Activated naive CD8-positive, alpha-beta T cell (primary cell): ENCODE measurements around the gene MMRN2.
"Not testable (repeated sequence)": the region's sequence is repeated elsewhere in the genome, so short reads cannot be mapped to it uniquely, and the experiment has no call there.

Experiments used
- H3K27ac Mint-ChIP-seq: one replicate; pipeline ENCODE4 v1.8.0; 2021; ENCODE audit warnings: mixed read lengths
- H3K27me3 Mint-ChIP-seq: one replicate; pipeline ENCODE4 v1.8.0; 2021; ENCODE audit warnings: mixed read lengths
- H3K36me3 Mint-ChIP-seq: one replicate; pipeline ENCODE4 v1.8.0; 2021; ENCODE audit warnings: mixed read lengths
- H3K4me1 Mint-ChIP-seq: one replicate; pipeline ENCODE4 v1.8.0; 2021; ENCODE audit warnings: low read depth, mixed read lengths
- H3K4me3 Mint-ChIP-seq: one replicate; pipeline ENCODE4 v1.8.0; 2021; ENCODE audit warnings: mild to moderate bottlenecking, mixed read lengths
- H3K9me3 Mint-ChIP-seq: one replicate; pipeline ENCODE4 v1.8.0; 2021; ENCODE audit warnings: low read depth, mixed read lengths

Gene MMRN2

DNA sequence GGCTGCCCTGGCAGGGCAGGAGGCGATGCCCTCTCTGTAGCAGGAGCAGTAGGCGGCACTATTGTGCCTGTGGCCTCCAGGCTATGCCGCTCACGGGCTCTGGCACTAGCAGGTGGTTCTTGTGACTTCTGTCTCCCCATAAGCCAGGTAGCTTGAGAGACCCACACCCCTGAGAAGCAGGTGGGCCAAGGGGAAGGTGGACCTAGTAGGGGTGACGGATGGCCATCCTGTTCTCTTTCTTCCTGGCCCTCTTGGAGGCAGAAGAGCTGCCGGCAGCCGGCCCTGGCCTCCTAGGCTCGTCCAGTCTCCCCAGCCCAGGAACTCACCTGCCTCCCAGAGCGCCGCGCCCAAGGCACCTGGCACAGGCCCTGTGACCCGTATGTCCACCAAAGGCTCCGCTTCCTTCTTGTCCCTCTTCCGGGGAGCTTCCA is 15.4 kb downstream of the MMRN2 start:
- H3K9me3 Mint-ChIP-seq = no peaks in the 10 kb centered on the region
- H3K4me3 Mint-ChIP-seq = no peak overlapping the region

DNA sequence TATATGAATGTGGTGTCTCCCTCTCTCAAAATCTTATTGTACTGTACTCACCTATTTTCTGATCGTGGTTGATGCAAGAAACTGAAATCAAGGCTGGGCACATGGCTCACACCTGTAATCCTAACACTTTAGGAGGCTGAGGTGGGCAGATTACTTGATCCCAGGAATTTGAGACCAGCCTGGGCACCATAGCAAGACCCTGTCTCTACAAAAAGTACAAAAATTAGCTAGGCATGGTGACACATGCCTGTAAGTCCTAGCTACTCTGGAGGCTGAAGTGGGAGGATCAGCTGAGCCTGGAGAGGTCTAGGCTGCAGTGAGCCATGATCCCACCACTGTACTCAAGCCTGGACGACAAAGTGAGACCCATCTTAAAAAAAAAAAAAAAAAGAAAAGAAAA is 16.0 kb downstream of the MMRN2 start:
- Mint-ChIP-seq H3K9me3 (no peaks in the 10 kb centered on the region), H3K36me3 (no peaks in the 10 kb centered on the region), H3K4me1 (peaks cover 4% of the 10 kb centered on the region), H3K4me3 (no peak overlapping the region), H3K27me3 (no peaks in the 10 kb centered on the region), H3K27ac (no peak overlapping the region)

More for the DNA sequence above, 15.4 kb downstream of the MMRN2 start:
- Mint-ChIP-seq H3K27ac (no peak overlapping the region), H3K36me3 (no peaks in the 10 kb centered on the region), H3K4me1 (peaks cover 4% of the 10 kb centered on the region), H3K27me3 (no peaks in the 10 kb centered on the region)

DNA sequence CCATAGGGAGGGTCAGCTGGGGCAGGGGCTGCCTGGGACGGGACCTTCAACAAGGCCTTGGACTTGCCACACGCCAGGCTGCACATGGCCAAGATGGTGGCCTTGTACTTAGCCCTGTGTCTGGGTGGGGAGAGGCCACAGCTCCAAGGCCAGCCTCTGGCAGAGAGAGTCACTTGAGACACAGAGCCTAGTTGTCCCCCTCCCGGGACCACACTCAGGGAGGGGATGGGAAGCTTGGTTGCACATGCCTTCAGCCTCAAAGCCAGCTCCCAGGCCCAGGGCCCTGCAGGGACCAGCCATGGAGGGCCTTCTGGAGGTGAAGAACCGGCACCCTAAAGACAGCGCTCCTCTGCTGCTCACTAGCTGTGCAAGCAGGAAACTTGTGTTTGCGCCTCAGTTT is 16.7 kb downstream of the MMRN2 start:
- no peak overlapping the region for H3K4me3 Mint-ChIP-seq
- peaks cover 4% of the 10 kb centered on the region for H3K4me1 Mint-ChIP-seq
- H3K27ac Mint-ChIP-seq = no peak overlapping the region
- H3K9me3 Mint-ChIP-seq = no peaks in the 10 kb centered on the region
- H3K27me3 Mint-ChIP-seq = no peaks in the 10 kb centered on the region
- no peaks in the 10 kb centered on the region for H3K36me3 Mint-ChIP-seq

DNA sequence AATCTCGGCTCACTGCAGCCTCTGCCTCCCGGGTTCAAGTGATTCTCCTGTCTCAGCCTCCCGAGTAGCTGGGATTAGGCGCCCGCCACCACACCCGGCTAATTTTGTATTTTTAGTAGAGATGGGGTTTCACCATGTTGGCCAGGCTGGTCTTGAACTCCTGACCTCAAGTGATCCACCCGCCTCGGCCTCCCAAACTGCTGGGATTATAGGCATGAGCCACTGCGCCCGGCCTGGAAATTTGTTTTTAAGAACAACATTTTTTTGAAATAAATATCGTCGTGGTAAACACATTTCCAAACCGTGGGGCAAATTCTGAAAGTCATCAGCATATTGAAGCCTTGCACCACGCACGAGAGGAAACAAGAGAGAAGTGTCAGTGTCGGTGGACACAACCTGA is 17.3 kb downstream of the MMRN2 start:
- not testable (repeated sequence) for H3K27ac Mint-ChIP-seq, H3K9me3 Mint-ChIP-seq, H3K36me3 Mint-ChIP-seq, H3K27me3 Mint-ChIP-seq, H3K4me3 Mint-ChIP-seq, H3K4me1 Mint-ChIP-seq

DNA sequence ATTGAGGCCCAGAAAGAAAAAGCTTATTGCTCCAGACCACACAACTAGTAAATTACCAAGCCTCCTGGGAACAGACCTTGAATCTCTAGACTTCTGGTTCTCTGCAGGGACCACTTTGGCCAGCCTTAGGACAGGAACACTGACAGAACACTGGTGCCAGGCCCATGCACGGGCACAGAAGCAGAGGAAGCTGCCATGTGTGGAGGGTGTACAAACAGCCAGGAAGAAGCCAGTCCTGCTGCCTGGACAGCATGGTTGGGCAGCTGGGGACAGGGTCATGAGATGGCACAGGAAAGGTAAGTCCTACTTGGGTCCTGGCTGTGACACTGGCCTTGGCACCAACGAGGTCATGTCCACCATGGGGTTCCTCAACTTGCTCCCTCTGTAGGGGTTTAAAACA is 19.2 kb downstream of the MMRN2 start:
- no peaks in the 10 kb centered on the region for H3K36me3 Mint-ChIP-seq
- no peak overlapping the region for H3K4me3 Mint-ChIP-seq
- no peak overlapping the region for H3K27ac Mint-ChIP-seq
- H3K4me1 Mint-ChIP-seq = no peaks in the 10 kb centered on the region
- no peaks in the 10 kb centered on the region for H3K27me3 Mint-ChIP-seq
- no peaks in the 10 kb centered on the region for H3K9me3 Mint-ChIP-seq

DNA sequence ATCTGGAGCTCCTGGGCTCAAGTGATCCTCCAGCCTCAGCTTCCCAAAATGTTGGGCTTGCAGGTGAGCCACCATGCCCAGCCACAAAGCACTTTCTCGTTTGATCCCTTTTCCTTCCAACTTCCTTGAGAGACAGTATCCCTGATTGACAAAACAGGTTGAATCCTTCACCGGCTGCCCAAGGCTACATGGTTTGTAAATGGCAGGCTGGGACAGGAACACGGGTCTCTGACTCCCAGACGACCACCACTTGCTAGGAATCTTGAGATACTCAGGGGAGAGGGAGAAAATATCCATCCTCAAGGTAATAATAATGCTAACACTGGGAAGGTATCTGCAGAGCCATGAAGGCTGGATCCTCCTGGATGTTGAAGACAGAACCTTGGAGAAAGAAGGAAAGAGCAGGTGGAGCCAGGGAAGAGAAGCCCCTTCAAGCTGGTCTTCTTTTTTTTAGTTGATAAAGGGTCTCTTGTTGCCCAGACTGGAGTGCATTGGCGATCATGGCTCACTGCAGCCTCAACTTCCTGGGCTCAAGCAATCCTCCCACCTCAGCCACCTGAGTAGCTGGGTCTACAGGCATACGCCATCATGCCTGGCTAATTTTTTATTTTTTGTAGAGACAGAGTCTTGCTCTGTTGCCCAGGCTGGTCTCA is 19.8 kb downstream of the MMRN2 start:
- no peaks in the 10 kb centered on the region for H3K4me1 Mint-ChIP-seq
- H3K9me3 Mint-ChIP-seq = no peaks in the 10 kb centered on the region
- H3K27me3 Mint-ChIP-seq = no peaks in the 10 kb centered on the region
- H3K4me3 Mint-ChIP-seq = no peak overlapping the region
- no peak overlapping the region for H3K27ac Mint-ChIP-seq
- H3K36me3 Mint-ChIP-seq = no peaks in the 10 kb centered on the region

DNA sequence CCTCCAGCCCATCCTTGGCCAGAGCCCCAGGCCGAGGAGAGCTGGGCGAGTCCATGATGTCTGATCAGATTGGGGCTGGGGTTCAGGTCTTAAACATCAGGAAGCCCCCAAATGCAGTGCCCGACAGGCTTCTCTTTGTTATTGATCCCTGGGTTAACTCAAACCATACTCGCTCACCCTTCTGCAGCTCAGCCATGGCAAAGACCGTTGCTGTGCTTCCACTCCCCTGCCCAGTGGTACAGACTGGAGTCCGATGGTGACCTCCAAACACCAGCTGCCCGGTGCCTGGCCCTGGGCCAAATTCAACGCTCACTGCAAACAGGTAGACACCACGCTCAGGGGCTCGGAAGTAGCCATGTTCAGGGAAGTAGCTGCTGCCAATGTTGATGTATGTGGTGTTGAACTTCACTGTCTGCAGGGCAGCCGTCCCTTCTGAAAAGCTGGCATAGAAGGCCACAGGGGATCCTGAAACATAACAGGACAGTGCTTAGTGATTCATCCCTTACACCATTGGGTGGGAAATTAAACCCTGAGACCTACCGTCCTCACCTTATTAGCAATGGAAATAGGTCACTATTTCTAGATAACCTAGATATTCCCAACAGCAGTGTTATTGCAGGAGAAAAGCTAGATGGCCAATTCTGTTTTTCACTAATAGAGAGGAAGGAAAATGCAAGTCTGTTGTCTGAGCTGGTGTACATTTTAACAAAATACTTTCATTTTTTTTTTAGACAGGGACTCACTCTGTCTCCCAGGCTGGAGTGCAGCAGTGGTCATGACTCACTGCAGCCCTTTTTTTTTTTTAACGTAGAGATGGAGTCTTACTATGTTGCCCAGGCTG is 20.5 kb downstream of the MMRN2 start:
- Mint-ChIP-seq H3K27ac (no peak overlapping the region), H3K36me3 (no peaks in the 10 kb centered on the region), H3K4me1 (no peaks in the 10 kb centered on the region), H3K9me3 (no peaks in the 10 kb centered on the region), H3K4me3 (no peak overlapping the region), H3K27me3 (no peaks in the 10 kb centered on the region)

DNA sequence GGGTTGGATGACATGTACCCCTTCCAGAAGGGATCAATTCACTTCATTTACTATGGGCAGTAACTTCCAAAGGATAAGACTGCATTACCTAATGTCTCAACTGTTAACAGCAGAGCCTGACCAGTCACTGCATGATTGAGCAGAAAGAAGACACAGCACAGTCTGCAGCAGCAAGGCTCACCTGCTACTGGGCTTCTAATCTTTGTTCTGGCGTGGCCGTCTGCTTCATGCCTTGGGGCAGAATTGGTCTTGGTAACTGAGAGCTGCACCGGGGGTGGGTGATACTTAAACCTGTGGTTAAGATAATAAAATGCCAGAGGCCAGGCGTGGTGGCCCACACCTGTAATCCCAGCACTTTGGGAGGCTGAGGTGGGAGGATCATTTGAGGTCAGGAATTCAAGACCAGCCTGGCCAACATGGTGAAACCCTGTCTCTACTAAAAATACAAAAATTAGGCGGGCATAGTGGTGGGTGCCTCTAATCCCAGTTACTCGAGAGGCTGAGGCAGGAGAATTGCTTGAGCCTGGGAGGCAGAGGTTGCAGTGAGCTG is 23.2 kb downstream of the MMRN2 start:
- H3K9me3 Mint-ChIP-seq, H3K4me3 Mint-ChIP-seq, H3K27ac Mint-ChIP-seq, H3K4me1 Mint-ChIP-seq, H3K27me3 Mint-ChIP-seq, H3K36me3 Mint-ChIP-seq: not testable (repeated sequence)

DNA sequence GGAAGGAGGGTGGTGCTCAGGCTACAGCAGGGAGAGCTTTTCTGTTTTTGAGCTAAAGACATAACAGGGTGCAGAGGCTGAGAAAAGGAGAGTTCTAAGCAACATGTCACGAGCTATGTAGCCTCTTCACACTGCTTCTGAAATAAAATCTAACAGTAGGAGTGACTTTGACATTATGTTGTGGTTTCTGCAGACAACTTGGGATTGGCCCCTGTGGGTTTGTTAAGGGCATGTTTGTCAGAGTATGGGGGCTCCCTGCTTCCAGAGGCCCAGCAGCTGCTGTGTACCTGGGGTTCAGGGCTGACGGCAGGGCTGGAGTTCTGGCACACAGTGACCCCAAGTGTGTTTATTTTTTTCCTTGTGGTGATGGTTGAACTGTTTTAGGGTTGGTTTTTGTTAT is 24.7 kb downstream of the MMRN2 start:
- Mint-ChIP-seq H3K27me3 (no peaks in the 10 kb centered on the region), H3K36me3 (peaks cover 2% of the 10 kb centered on the region), H3K27ac (no peak overlapping the region)

DNA sequence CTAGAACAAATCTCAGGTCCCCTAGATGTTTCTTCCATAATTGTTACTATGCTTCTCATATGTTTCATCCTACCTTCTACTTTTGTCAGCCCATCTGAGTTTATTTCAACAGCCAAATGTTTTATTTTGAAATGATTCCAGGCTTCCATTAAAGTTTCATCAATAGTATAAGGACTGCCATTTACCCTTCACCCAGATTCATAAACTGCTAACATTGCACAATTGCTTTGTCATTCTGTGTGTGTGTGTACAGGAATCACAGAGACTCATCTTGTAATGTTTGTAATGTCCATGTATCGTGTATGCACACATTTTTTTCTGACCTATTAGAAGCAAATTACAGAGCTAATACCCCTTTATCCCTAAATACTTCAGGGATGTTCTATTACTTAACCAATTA is 25.5 kb downstream of the MMRN2 start:
- Mint-ChIP-seq H3K4me1 (no peaks in the 10 kb centered on the region), H3K4me3 (no peak overlapping the region), H3K27me3 (no peaks in the 10 kb centered on the region), H3K9me3 (no peaks in the 10 kb centered on the region), H3K36me3 (peaks cover 2% of the 10 kb centered on the region), H3K27ac (no peak overlapping the region)

More for the DNA sequence above, 24.7 kb downstream of the MMRN2 start:
- Mint-ChIP-seq H3K4me1 (no peaks in the 10 kb centered on the region), H3K9me3 (no peaks in the 10 kb centered on the region), H3K4me3 (no peak overlapping the region)

DNA sequence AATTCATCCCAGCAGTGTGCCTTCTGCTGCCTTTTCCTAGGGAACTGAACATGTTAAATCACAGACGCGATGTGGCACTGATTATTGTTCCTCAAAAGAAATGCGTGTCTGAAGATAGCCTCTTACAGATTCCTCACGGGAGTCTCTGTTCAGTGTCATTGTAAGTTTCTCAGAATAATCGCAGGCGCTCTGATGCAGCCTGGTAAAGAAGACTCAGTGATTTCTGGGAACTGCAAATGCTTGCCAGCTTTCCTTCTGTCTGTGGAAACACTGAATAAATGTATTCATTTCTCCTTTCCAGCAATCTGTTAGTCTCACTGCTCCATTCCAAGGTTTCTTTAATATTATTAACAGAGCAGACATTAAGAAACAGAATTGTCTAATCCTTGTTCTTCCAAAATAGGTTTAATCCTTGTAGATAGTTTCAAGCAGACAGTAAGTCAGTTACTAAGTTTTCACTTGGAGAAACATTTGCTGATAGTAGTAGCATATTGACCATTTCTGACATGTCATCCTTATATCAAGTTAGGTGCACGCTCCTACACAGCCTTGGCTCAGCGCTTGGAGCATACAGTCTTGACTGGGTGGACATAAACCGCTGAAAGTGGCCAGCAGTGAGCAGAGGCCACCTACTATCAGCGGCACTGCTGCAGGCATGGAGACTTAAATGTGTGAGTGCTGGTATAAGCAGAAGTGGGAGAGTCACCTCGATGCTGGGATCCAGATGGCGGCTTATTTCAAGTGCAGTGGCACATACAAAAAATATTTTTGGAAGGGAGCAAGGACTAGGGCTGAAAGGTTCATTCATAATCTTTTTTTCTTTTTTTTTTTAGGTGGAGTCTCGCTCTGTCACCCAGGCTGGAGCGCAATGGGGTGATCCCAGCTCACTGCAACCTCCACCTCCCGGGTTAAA is 27.7 kb downstream of the MMRN2 start:
- H3K36me3 Mint-ChIP-seq = peaks cover 2% of the 10 kb centered on the region
- H3K9me3 Mint-ChIP-seq = no peaks in the 10 kb centered on the region
- H3K4me1 Mint-ChIP-seq = no peaks in the 10 kb centered on the region
- H3K4me3 Mint-ChIP-seq = no peak overlapping the region
- H3K27me3 Mint-ChIP-seq = no peaks in the 10 kb centered on the region
- no peak overlapping the region for H3K27ac Mint-ChIP-seq

DNA sequence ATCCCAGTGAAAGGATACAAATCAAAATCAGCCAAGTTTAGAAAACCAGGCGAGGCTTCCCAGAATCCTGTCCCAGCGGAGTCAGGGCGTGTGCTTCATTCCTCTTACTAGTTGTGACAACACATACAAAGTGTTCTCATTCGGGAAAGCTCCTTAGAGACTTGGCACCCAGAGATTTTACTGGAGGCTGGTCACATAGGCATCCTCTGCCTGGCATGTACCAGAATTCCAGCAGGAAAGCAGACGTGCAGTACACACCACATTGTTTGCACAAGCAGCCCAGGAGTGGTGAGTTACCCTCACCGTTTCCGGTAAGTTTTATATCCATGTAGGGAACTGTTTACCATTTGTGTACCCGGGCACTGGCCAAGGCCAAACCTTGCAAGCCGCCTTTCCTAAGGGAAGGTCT is 34.9 kb downstream of the MMRN2 start:
- Mint-ChIP-seq H3K9me3 (no peaks in the 10 kb centered on the region), H3K36me3 (peaks cover 10% of the 10 kb centered on the region), H3K4me1 (no peaks in the 10 kb centered on the region), H3K4me3 (no peak overlapping the region), H3K27me3 (no peaks in the 10 kb centered on the region), H3K27ac (no peak overlapping the region)

DNA sequence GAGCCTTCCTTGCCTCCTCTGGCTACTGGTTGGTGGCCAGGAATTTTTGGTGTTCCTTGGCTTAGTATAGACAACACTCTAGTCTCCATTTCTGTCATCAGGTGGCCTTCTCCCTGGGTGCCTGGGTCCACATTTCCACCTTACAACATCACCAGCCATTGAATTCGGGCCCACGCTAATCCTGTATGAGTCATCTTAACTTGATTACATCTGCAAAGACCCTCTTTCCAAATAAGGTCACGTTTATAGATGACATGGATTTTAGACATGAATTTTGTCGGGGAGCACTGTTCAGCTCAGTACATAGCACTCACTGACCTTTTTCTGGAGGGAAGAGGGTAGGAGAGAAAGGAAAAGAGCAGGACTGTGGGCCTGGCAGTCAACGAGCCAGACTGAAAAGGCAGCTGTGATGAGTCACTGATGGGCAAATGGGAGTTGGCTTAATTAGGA is 39.4 kb downstream of the MMRN2 start:
- H3K36me3 Mint-ChIP-seq = peaks cover 10% of the 10 kb centered on the region
- H3K27ac Mint-ChIP-seq = no peak overlapping the region
- H3K9me3 Mint-ChIP-seq = no peaks in the 10 kb centered on the region
- no peaks in the 10 kb centered on the region for H3K27me3 Mint-ChIP-seq
- H3K4me3 Mint-ChIP-seq = no peak overlapping the region
- H3K4me1 Mint-ChIP-seq = no peaks in the 10 kb centered on the region

DNA sequence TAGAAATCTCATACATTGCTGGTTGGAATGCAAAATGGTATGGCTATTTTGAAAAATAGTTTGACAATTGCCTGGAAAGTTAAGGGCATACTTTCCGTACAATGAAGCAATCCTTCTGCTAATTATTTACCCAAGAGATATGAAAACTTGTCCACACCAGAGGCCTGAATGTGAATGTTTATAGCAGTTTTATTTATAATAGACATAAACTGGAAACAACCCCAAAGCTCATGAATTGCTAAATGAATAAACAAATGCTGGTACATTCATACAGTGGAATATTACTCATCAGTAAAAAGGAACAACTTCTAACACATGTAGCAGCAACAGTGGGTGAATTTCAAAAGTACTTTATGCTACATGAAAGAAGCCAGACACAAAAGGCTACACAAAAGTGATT is 42.7 kb downstream of the MMRN2 start:
- H3K4me3 Mint-ChIP-seq = no peak overlapping the region
- no peaks in the 10 kb centered on the region for H3K9me3 Mint-ChIP-seq
- no peaks in the 10 kb centered on the region for H3K27me3 Mint-ChIP-seq
- H3K4me1 Mint-ChIP-seq = no peaks in the 10 kb centered on the region
- H3K36me3 Mint-ChIP-seq = peaks cover 6% of the 10 kb centered on the region
- no peak overlapping the region for H3K27ac Mint-ChIP-seq

DNA sequence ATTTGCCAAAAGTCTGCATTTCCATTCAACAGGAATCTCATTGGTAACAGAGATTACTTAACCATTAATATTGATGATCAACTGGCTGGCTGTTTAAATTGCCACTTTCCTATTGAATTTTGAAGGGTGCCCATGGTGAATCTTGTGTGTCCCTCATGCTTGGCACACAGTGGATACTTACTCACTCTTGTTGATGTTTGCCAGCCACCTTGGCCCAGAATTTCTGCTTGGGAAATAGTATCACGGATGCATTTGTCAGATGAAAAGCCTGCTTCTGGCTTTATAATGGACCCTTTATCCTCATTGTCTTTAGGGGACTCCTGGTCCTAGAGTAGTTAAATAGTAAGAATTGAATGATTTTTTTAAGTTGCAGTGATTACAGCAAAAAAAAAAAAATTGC is 52.0 kb downstream of the MMRN2 start:
- peaks cover 2% of the 10 kb centered on the region for H3K27me3 Mint-ChIP-seq
- no peaks in the 10 kb centered on the region for H3K4me1 Mint-ChIP-seq
- no peak overlapping the region for H3K4me3 Mint-ChIP-seq
- peaks cover 5% of the 10 kb centered on the region for H3K9me3 Mint-ChIP-seq
- peaks cover 15% of the 10 kb centered on the region for H3K36me3 Mint-ChIP-seq
- no peak overlapping the region for H3K27ac Mint-ChIP-seq
